Smooth muscle cell (in vitro differentiated cells): ENCODE measurements around the gene CCT6A. TPM values are rescaled to one million over a fixed set of nuclear protein-coding genes. Genes with fewer than 3 reads are reported as not detected.
"Not testable (repeated sequence)": the region's sequence is repeated elsewhere in the genome, so short reads cannot be mapped to it uniquely, and the experiment has no call there.

ENCODE experiments used
- DNase-seq: peaks from one replicate; lab custom pipeline; 2025; ENCODE audit not compliant: unreplicated experiment; lab: John Stamatoyannopoulos, UW
- H2AFZ ChIP-seq: fragments of 200-600 bp; sonication (generic); 2 replicates; pipeline ENCODE4 v1.6.0; 2016; ENCODE audit warnings: antibody characterized with exemption, low read depth, mild to moderate bottlenecking
- H3F3A ChIP-seq: fragments of 200-600 bp; sonication (generic); 2 replicates; pipeline ENCODE4 v1.6.0; 2017; ENCODE audit warnings: antibody characterized with exemption, low read depth
- H3K27ac ChIP-seq: fragments of 200-600 bp; sonication (generic); 2 replicates; pipeline ENCODE4 v1.5.1; 2016; ENCODE audit warnings: low read depth, mild to moderate bottlenecking
- H3K27me3 ChIP-seq: fragments of 200-600 bp; sonication (generic); 2 replicates; pipeline ENCODE4 v1.6.1; 2016; ENCODE audit warnings: low read depth, mild to moderate bottlenecking
- H3K36me3 ChIP-seq: fragments of 200-600 bp; sonication (generic); 2 replicates; pipeline ENCODE4 v1.5.1; 2016; ENCODE audit warnings: low read depth
- H3K4me1 ChIP-seq: fragments of 200-600 bp; sonication (generic); 2 replicates; pipeline ENCODE4 v1.5.1; 2016; ENCODE audit warnings: low read depth
- H3K4me2 ChIP-seq: fragments of 200-600 bp; sonication (generic); 2 replicates; pipeline ENCODE4 v1.6.0; 2016; ENCODE audit warnings: mild to moderate bottlenecking
- H3K4me3 ChIP-seq: fragments of 200-600 bp; sonication (generic); 2 replicates; pipeline ENCODE4 v1.5.1; 2016; ENCODE audit warnings: mild to moderate bottlenecking
- H3K79me2 ChIP-seq: fragments of 200-600 bp; sonication (generic); 2 replicates; pipeline ENCODE4 v1.6.0; 2016; ENCODE audit warnings: low read depth, mild to moderate bottlenecking
- H3K9ac ChIP-seq: fragments of 200-600 bp; sonication (generic); 2 replicates; pipeline ENCODE4 v1.6.0; 2016; ENCODE audit warnings: low read depth
- H3K9me3 ChIP-seq: fragments of 200-600 bp; sonication (generic); replicated peaks from 2 replicates; pipeline ENCODE4 v1.5.1; 2016; ENCODE audit warnings: low read depth
- H4K20me1 ChIP-seq: fragments of 200-600 bp; sonication (generic); 2 replicates; pipeline ENCODE4 v1.6.0; 2016; ENCODE audit warnings: low read depth
- WGBS: methylation state at CpG from one replicate; pipeline ENCODE4 v1.1.7; 2016; ENCODE audit warnings: low lambda C conversion rate; 5-methylcytosine and 5-hydroxymethylcytosine counted together
- polyA plus RNA-seq: library from polyadenylated mRNA; unstranded; fragments of >200 nt; fragmentation: Nextera tagmentation; extraction: Ambion mirVana; gene quantifications from 2 replicates; pipeline ENCODE4 v1.2.1, GENCODE V29; 2016
- total RNA-seq: library from RNA; depleted of rRNA; stranded (reverse); fragments of >200 nt; gene quantifications from 2 replicates; pipeline ENCODE4 v1.2.3, GENCODE V29; 2014
- TF ChIP-seq, protein P1 (sequence below): fragments of 200-600 bp; sonication (generic); IDR thresholded peaks from 2 replicates; pipeline ENCODE4 v1.5.1; 2017; ENCODE audit warnings: borderline replicate concordance, mild to moderate bottlenecking, antibody characterized with exemption; ENCODE audit not compliant: insufficient read depth, poor library complexity, severe bottlenecking

Gene CCT6A
- total and polyA plus RNA-seq, 2 experiments from 2014 or later, result 97.7 to 157 TPM

GRCh38 chr7:56063500-56063881 is 11.9 kb downstream of the CCT6A start:
- no peaks in the 10 kb centered on the region for H3K27me3 ChIP-seq
- H3K4me3 ChIP-seq, result peak overlapping the region; percentile 72
- peaks cover 17% of the 10 kb centered on the region for H3K79me2 ChIP-seq
- TF ChIP-seq, protein P1, sequence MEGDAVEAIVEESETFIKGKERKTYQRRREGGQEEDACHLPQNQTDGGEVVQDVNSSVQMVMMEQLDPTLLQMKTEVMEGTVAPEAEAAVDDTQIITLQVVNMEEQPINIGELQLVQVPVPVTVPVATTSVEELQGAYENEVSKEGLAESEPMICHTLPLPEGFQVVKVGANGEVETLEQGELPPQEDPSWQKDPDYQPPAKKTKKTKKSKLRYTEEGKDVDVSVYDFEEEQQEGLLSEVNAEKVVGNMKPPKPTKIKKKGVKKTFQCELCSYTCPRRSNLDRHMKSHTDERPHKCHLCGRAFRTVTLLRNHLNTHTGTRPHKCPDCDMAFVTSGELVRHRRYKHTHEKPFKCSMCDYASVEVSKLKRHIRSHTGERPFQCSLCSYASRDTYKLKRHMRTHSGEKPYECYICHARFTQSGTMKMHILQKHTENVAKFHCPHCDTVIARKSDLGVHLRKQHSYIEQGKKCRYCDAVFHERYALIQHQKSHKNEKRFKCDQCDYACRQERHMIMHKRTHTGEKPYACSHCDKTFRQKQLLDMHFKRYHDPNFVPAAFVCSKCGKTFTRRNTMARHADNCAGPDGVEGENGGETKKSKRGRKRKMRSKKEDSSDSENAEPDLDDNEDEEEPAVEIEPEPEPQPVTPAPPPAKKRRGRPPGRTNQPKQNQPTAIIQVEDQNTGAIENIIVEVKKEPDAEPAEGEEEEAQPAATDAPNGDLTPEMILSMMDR, result no peak
- WGBS, result 77% methylated on average over 7 of the region's 7 CpGs
- peak overlapping the region; percentile 85 for H3K4me2 ChIP-seq
- H4K20me1 ChIP-seq, result no peaks in the 10 kb centered on the region
- peaks cover 7% of the 10 kb centered on the region for H3K36me3 ChIP-seq
- H2AFZ ChIP-seq, result peak overlapping the region; percentile 31
- no peak overlapping the region for H3K9ac ChIP-seq
- peak overlapping the region; percentile 67 for H3K27ac ChIP-seq
- peaks cover 30% of the 10 kb centered on the region for H3F3A ChIP-seq
- peaks cover 21% of the 10 kb centered on the region for H3K4me1 ChIP-seq
- no peaks in the 10 kb centered on the region for H3K9me3 ChIP-seq
- no peak for DNase-seq

DNA sequence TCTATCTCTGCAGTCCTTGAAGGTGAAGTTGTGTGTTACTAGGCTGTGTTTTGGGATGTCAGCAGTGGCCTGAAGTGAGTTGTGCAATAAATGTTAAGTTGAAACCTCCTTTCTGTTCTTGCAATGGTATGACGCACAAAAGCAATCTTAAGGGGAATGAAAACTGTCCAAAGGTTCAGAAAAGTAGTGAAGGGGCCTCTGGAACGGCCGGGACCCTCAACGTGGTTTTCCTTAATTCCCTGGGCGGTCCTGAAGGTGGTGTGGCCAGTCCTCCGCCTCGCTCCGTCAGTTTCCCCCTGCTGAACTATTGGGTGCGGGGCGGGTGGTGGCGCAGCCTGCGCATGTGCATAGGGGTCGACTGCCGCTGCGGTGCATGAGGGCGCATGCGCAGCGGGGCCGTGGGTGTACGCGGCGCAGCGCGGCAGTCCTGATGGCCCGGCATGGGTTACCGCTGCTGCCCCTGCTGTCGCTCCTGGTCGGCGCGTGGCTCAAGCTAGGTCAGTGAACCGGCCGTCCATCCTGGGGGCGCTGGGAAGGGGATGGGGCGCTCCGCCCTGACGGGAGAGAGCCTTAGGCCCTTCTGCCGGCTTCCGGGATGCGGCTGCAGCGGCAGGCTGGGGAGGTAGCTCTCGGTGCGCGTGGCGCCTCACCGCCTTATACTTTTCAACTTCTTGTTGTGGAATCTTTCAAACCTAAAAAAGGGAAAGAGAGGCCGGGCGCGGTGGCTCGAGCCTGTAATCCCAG is 12.5 kb downstream of the CCT6A start, which contains the start of gene SUMF2:
Gene SUMF2 (plus strand): TSS at position 405 of the 744 bp plus-strand sequence. CDS start 26 bp downstream, at position 431.
- H3K4me1 ChIP-seq, result peaks cover 21% of the 10 kb centered on the region

DNA sequence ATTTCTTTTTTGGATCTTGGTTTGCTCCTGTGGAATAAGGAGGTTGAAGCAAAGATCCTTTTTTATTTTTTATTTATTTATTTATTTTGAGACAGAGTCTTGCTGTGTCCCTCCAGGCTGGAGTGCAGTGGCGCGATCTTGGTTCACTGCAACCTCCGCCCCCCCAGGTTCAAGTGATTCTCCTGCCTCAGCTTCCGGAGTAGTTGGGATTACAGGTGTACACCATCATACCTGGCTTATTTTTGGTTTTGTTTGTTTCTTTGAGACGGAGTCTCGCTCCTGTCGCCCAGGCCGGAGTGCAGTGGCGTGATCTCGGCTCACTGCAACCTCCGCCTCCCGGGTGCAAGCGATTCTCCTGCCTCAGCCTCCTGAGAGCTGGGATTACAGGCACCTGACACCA is 14.8 kb downstream of the CCT6A start:
- H3K4me2 ChIP-seq, H4K20me1 ChIP-seq, H3K9me3 ChIP-seq, DNase-seq, H3K9ac ChIP-seq, H2AFZ ChIP-seq, H3K36me3 ChIP-seq, H3K4me3 ChIP-seq, H3K27ac ChIP-seq, H3K27me3 ChIP-seq: not testable (repeated sequence)
- peaks cover 21% of the 10 kb centered on the region for H3F3A ChIP-seq
- H3K79me2 ChIP-seq, result peaks cover 17% of the 10 kb centered on the region
- peaks cover 21% of the 10 kb centered on the region for H3K4me1 ChIP-seq
- 93% methylated on average over 13 of the region's 13 CpGs for WGBS

More for the DNA sequence above, 12.5 kb downstream of the CCT6A start, which contains the start of gene SUMF2:
- TF ChIP-seq, protein P1, result no peak
- Histone ChIP-seq H3K4me3 (peak within 1 kb of the TSS; percentile 72), H3K79me2 (peaks cover 17% of the 10 kb centered on the region), H3K9ac (peak within 1 kb of the TSS; percentile 52), H3K4me2 (peak within 1 kb of the TSS; percentile 85), H3K9me3 (no peaks in the 10 kb centered on the region), H3K36me3 (peaks cover 10% of the 10 kb centered on the region), H4K20me1 (no peaks in the 10 kb centered on the region), H3K27ac (peak within 1 kb of the TSS; percentile 67), H3K27me3 (no peaks in the 10 kb centered on the region), H3F3A (peaks cover 30% of the 10 kb centered on the region), H2AFZ (peak within 1 kb of the TSS; percentile 58)
- WGBS, result under 1% methylated on average over 49 of the region's 49 CpGs
- DNase-seq, result peak; percentile 81

- H3K79me2 ChIP-seq, result no peaks in the 10 kb centered on the region
- peak; percentile 33 for DNase-seq
- H3K4me2 ChIP-seq, result no peak overlapping the region
- H3F3A ChIP-seq, result no peaks in the 10 kb centered on the region
- peaks cover 5% of the 10 kb centered on the region for H3K36me3 ChIP-seq
- H3K9ac ChIP-seq, result no peak overlapping the region
- H3K4me3 ChIP-seq, result no peak overlapping the region
- no peaks in the 10 kb centered on the region for H3K27me3 ChIP-seq
- H3K9me3 ChIP-seq, result no peaks in the 10 kb centered on the region
- no peaks in the 10 kb centered on the region for H3K4me1 ChIP-seq
- TF ChIP-seq, protein P1, result peak; percentile 91
- no peak overlapping the region for H3K27ac ChIP-seq
- H4K20me1 ChIP-seq, result peaks cover 3% of the 10 kb centered on the region
- 30% methylated on average over 19 of the region's 19 CpGs for WGBS
- no peak overlapping the region for H2AFZ ChIP-seq
Observed at GRCh38 chr7:56074371-56074791, 22.8 kb downstream of the CCT6A start.
